Activated naive CD4-positive, alpha-beta T cell treated with anti-CD3 and anti-CD28 coated beads, Interleukin-2, amount 10 ng/mL, durations not matched to agents 5 hours and 36 hours (primary cell): ENCODE measurements around the gene LYPD4. TPM values are rescaled to one million over a fixed set of nuclear protein-coding genes. Genes with fewer than 3 reads are reported as not detected.

Experiments
- microRNA-seq: library from miRNA; unstranded; fragments of <30 nt; microRNA quantifications from one replicate; pipeline ENCODE4 v1.2.0, GENCODE V29; 2022; ENCODE audit warnings: borderline microRNAs expressed, borderline replicate concordance
- total RNA-seq, 2 experiments: library from RNA; stranded (reverse); gene quantifications; one replicate each; pipeline ENCODE4 v1.2.3, GENCODE V29; 2021

Gene LYPD4
- not detected for total RNA-seq

GRCh38 chr19:41844601-41845000, at the start of gene LYPD4:
LYPD4 (minus strand) TSS chr19:41844683; CDS start chr19:41839285, 5,398 bp downstream.

DNA sequence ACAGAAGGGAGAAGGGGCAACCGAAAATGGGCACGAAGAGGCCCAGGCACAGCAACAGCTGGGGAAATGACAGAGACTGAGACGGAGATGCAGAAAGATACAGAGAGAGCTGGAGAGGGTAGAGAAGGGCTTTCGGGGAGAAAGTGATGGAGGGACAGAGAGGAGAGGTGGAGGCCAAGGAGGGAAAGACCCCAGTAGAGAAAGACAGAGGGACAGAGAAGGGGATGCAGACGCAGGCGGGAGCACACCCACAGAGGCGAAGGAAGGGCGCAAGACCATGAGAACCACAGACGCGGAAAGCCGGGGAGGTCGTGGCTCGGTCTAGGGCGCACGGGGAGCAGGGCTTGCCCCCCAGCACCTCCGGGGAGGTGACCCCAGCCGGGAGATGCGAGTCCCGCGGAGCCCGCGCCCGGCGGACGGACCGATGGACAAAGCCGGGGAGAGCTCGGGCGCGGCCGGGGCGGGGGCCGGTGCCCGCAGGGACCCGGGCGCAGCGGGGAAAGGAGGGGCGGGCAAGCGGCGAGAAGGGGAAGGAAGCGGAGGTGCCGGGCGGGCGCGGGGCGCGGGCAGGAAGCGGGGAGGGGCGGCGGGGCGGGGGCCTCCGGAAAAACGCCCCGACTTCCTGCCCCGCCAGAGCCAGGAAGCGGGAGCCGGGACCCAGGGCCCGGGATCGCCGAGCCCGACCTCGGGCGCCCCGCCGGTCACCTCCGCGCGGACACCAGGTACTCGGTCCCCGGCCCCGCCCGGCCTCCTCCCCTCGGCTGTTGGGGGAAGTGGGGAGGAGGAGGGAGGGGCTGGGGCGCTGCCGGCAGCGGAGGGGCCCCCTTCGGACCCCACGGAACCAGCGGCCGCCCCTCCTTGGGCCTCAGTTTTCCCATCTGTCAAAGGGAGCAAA, 38.3 kb upstream of the LYPD4 start, which contains the start of gene ARHGEF1:
Gene ARHGEF1, plus strand, starts transcription at position 617 of the 895 bp plus-strand sequence. CDS start 4,899 bp downstream, outside the sequence.

DNA sequence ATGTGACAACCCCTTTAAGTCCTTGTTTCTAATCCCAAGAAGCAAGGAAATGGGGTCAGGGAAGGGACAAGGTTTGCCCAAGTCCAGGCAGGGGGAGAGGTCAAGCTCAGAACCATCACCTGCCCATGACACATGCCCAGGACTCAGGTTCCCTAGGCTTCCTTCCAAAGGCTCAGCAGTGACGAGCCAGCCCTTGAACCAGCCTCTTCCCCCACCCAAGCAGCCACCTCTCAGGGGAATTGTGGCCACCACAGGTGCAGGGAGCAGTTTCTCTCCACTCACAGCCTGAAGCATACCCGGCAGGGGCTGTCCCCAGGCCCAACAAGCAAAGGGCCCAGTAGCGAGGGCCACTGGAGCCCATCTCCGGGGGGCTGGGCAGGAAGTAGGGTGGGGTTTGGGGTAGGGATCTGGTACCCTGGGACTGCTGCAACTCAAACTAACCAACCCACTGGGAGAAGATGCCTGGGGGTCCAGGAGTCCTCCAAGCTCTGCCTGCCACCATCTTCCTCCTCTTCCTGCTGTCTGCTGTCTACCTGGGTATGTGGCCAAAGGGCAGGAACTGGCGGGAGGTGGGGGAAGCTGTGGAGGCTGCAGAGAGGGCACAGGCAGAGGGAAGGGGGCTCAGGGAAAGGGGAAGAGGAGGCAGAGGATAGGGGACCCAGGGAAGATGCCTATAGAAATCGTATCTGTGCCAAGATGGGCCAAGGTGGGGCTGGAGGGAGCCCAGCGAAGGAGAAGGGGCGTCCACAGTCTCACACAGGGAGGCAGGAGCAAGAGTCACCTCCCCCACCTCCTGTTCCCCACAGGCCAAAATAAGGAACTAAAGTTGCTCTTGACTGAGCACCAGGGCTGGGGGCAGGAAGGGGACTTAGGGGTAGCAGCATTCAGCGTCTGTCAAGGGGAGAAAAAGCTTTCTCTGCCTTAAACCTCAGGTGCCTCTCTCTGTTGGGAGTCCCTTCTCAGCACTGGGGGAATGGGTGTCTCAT, 32.7 kb upstream of the LYPD4 start, which contains the start of gene CD79A:
Gene CD79A, plus strand, starts transcription at position 433 of the 986 bp plus-strand sequence. Its CDS starts 26 bp downstream, at position 459.

GRCh38 chr19:41859618-41860418, 15.3 kb upstream of the LYPD4 start, which contains the start of gene RPS19:
RPS19 (plus strand) TSS chr19:41860255; CDS start chr19:41860775, 520 bp downstream.

DNA sequence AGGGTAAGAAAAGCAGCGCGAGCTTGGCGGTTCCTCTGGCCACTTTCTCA, 343 bp upstream of the LYPD4 start, which contains the start of gene DMRTC2:
Gene DMRTC2, plus strand, starts transcription at position 42 of the 50 bp plus-strand sequence. CDS start 2,387 bp downstream, outside the sequence.

DNA sequence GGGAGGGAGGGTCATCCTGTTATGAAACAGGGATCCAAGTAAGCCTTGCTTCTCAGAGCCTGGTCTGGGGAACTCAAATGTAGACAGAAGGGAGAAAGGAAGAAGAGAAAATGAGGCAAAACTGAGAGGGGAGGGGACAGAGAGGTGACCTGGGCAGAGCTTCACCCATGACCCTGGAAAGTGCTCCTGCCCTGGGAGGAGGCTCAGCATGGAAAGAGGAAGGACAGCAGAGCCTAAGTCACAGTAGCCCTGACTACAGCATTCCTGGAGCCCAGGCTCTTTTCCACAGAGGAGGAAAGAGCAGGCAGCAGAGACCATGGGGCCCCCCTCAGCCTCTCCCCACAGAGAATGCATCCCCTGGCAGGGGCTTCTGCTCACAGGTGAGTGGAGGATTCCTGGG, 48.1 kb downstream of the LYPD4 start, which contains the start of gene CEACAM3:
Gene CEACAM3, plus strand, starts transcription at position 226 of the 400 bp plus-strand sequence. Its CDS starts 91 bp downstream, at position 317.

Small RNA genes within 50 kb of the gene (microRNA-seq; reads per million reads assigned to microRNA genes)
- not detected for gene MIR6797

Other genes with a start within 250 kb of the LYPD4 start
- gene CEACAM4, start 217.6 kb downstream of the LYPD4 start, total RNA-seq: not detected
- not detected for gene CEACAM7, start 156.4 kb downstream of the LYPD4 start, total RNA-seq
- not detected for gene CEACAM5, start 136.1 kb downstream of the LYPD4 start, total RNA-seq
- gene CEACAM6, start 89.2 kb downstream of the LYPD4 start, total RNA-seq: not detected
- gene CEACAM3, start 48.1 kb downstream of the LYPD4 start, total RNA-seq: not detected
- gene DMRTC2, start 359 bp upstream of the LYPD4 start, total RNA-seq: not detected
- 1,000 to 10,000 TPM; 3,420 to 3,459 TPM for gene RPS19, start 15.6 kb upstream of the LYPD4 start, total RNA-seq
- 1 to 10 TPM; 8.6 to 9.3 TPM for gene CD79A, start 32.6 kb upstream of the LYPD4 start, total RNA-seq
- gene ARHGEF1, start 38.5 kb upstream of the LYPD4 start, total RNA-seq: 100 to 1,000 TPM; 771 to 829 TPM
- gene ERFL, start 83.8 kb upstream of the LYPD4 start, total RNA-seq: 1 to 10 TPM; 2.2 to 2.6 TPM
- gene RABAC1, start 114.6 kb upstream of the LYPD4 start, total RNA-seq: 10 to 100 TPM; 75.1 to 78.9 TPM
- 1 to 10 TPM; 1.2 to 1.3 TPM for gene ATP1A3, start 149.5 kb upstream of the LYPD4 start, total RNA-seq
- under 1 TPM; 0.38 to 0.67 TPM for gene GRIK5, start 225.5 kb upstream of the LYPD4 start, total RNA-seq
- 10 to 100 TPM; 13.5 to 14.6 TPM for gene ZNF574, start 231.5 kb upstream of the LYPD4 start, total RNA-seq